Measurements from ENCODE around the gene TRIM34.
"Not testable (repeated sequence)": the region's sequence is repeated elsewhere in the genome, so short reads cannot be mapped to it uniquely, and the experiment has no call there.

TRIM34 gene

GRCh38 chr11:5684646-5685362, 60.0 kb downstream of the TRIM34 start, which contains the start of gene TRIM5:
Gene TRIM5, minus strand, starts transcription at chr11:5685074. Its CDS starts 4,897 bp downstream, at chr11:5680177.
- DNase-seq (ENCODE audit: low read depth), result peak; percentile 92

GRCh38 chr11:5686426-5686825, 61.6 kb downstream of the TRIM34 start:
- no peak for DNase-seq (ENCODE audit: low read depth)

- DNase-seq (ENCODE audit: low read depth), result no peak
Measured at GRCh38 chr11:5688482-5688881, 63.7 kb downstream of the TRIM34 start.

GRCh38 chr11:5689551-5689983, 64.8 kb downstream of the TRIM34 start, which contains the start of gene TRIM22:
Gene TRIM22, plus strand, starts transcription at chr11:5689790. Its CDS starts 6,443 bp downstream, at chr11:5696233.
- peak; percentile 67 for DNase-seq (ENCODE audit: low read depth)

- peak; percentile 27 for DNase-seq (ENCODE audit: low read depth)
Measured at GRCh38 chr11:5690216-5690615, 65.4 kb downstream of the TRIM34 start.

- DNase-seq (ENCODE audit: low read depth), result peak; percentile 35
Measured at GRCh38 chr11:5690736-5691135, 65.9 kb downstream of the TRIM34 start.

GRCh38 chr11:5691238-5691963, 66.6 kb downstream of the TRIM34 start:
- not testable (repeated sequence) for DNase-seq (ENCODE audit: low read depth)

- no peak for DNase-seq (ENCODE audit: low read depth)
Measured at GRCh38 chr11:5691964-5692361, 67.2 kb downstream of the TRIM34 start.

Data from fibroblast of gingiva (primary cell).